Lower leg skin (tissue), 4 donors: ENCODE data around the gene BTNL3. TPM values are rescaled to one million over a fixed set of nuclear protein-coding genes. Genes with fewer than 3 reads are reported as not detected.

ENCODE experiments used
- DNase-seq, 2 donors: peaks; one replicate each; pipeline ENCODE4 v3.0.0-alpha.2; 2019; ENCODE audit warnings: low spot score in 2 of 2
- H3K4me3 ChIP-seq: fragments of 200-600 bp; sonication (generic); 2 replicates; pipeline ENCODE4 v1.5.1; 2017; ENCODE audit warnings: mild to moderate bottlenecking, low read depth; ENCODE audit not compliant: poor library complexity, severe bottlenecking
- POLR2A ChIP-seq, 2 donors: fragments of 450-650 bp; IDR thresholded peaks; one replicate each; pipeline ENCODE4 v1.6.1; 2016 to 2017; ENCODE audit warnings: antibody characterized with exemption in 2 of 2, mild to moderate bottlenecking in 1 of 2, moderate library complexity in 1 of 2
- WGBS, 2 donors: methylation state at CpG; one replicate each; pipeline ENCODE4 v1.1.5; 2018; 5-methylcytosine and 5-hydroxymethylcytosine counted together
- intact Hi-C: fragments of 100-400 bp; cut with DNase I; formaldehyde crosslinking; loops from one replicate; pipeline ENCODE4 v1.15.0; 2023; ENCODE audit warnings: low total_unique reads
- total RNA-seq, 4 donors: library from RNA; depleted of rRNA; stranded (reverse); fragments of >200 nt; gene quantifications; one replicate each; pipeline ENCODE4 v1.1.0, GENCODE V29; 2016
- TF ChIP-seq, protein P1 (sequence below), 3 donors: fragments of 450-650 bp; IDR thresholded peaks; one replicate each; pipeline ENCODE4 v1.5.1; 2016; ENCODE audit warnings: antibody characterized with exemption in 3 of 3, mild to moderate bottlenecking in 3 of 3, moderate library complexity in 2 of 3

BTNL3 gene
- total RNA-seq, 4 donors from 2014 or later, result not detected

- 71 to 73% methylated on average over 23 of the region's 23 CpGs for whole genome bisulfite sequencing, 2 donors
- DNase-seq, result no peak
- no peak overlapping the region for H3K4me3 ChIP-seq
- intact Hi-C loops, result no loop called here
- no peak for TF ChIP-seq POLR2A (IDR thresholded peaks at IDR 0.05)
- TF ChIP-seq, protein P1, sequence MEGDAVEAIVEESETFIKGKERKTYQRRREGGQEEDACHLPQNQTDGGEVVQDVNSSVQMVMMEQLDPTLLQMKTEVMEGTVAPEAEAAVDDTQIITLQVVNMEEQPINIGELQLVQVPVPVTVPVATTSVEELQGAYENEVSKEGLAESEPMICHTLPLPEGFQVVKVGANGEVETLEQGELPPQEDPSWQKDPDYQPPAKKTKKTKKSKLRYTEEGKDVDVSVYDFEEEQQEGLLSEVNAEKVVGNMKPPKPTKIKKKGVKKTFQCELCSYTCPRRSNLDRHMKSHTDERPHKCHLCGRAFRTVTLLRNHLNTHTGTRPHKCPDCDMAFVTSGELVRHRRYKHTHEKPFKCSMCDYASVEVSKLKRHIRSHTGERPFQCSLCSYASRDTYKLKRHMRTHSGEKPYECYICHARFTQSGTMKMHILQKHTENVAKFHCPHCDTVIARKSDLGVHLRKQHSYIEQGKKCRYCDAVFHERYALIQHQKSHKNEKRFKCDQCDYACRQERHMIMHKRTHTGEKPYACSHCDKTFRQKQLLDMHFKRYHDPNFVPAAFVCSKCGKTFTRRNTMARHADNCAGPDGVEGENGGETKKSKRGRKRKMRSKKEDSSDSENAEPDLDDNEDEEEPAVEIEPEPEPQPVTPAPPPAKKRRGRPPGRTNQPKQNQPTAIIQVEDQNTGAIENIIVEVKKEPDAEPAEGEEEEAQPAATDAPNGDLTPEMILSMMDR (IDR thresholded peaks at IDR 0.05), result no peak
Observed at GRCh38 chr5:180982008-180982741, 6.5 kb upstream of the BTNL3 start.

DNA sequence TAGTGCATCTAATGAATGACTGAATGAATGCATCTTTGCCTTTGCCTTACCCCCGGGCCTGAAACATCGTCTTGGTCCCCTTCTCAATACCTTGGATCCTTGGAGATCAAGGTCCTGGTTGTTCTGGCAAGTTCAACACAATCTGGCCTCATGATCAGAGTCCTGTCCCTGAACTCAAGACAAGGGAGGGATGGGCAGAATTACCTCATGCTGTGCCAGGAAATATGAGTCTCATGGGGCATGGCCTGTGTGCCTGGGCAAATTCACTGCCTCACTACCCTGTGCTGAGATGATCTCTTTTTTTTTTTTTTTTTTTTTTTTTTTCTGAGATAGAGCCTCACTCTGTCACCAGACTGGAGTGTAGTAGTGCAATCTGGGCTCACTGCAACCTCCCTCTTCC, 630 bp upstream of the BTNL3 start:
- WGBS, 2 donors, result 76 to 86% methylated on average over 2 of the region's 2 CpGs
- DNase-seq, result no peak
- TF ChIP-seq POLR2A (IDR thresholded peaks at IDR 0.05), result no peak
- TF ChIP-seq, protein P1 (IDR thresholded peaks at IDR 0.05), result no peak
- intact Hi-C loops, result no loop called here
- no peak overlapping the region for H3K4me3 ChIP-seq

GRCh38 chr5:180990086-180990881, 1.6 kb downstream of the BTNL3 start:
- no peak overlapping the region for H3K4me3 ChIP-seq
- intact Hi-C loops, result no loop called here
- DNase-seq, result no peak
- TF ChIP-seq POLR2A (IDR thresholded peaks at IDR 0.05), result no peak
- TF ChIP-seq, protein P1 (IDR thresholded peaks at IDR 0.05), result no peak
- WGBS, 2 donors, result 70 to 77% methylated on average over 14 to 16 of the region's 16 CpGs

DNA sequence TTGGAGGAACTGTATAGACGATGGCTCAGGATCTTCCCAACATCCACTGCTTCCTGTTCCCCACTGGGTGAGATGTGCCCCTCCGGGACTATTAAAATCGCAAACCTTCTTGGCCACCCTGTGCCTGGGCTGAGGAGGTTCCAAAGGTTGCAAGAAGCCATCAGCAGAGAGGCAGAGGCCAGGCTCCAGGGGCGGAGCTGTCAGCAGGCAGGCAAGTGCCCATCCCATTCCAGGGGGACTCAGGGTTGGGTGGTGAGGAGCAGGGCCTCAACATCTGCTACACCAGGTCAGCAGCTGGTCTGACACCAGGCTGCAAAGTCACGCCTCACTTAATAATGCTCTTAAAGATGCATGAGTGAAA, 2.2 kb downstream of the BTNL3 start:
- DNase-seq, result no peak
- TF ChIP-seq, protein P1 (IDR thresholded peaks at IDR 0.05), result no peak
- TF ChIP-seq POLR2A (IDR thresholded peaks at IDR 0.05), result no peak
- 73 to 80% methylated on average over 2 to 5 of the region's 5 CpGs for WGBS, 2 donors
- no peak overlapping the region for H3K4me3 ChIP-seq
- intact Hi-C loops, result no loop called here

- intact Hi-C loops, result no loop called here
- no peak for DNase-seq
- no peak for TF ChIP-seq POLR2A (IDR thresholded peaks at IDR 0.05)
- TF ChIP-seq, protein P1 (IDR thresholded peaks at IDR 0.05), result no peak
Observed at GRCh38 chr5:181001947-181002346, 13.3 kb downstream of the BTNL3 start.

More at GRCh38 chr5:181001947-181002346, 13.3 kb downstream of the BTNL3 start:
- no peak overlapping the region for H3K4me3 ChIP-seq
